ENCODE results near the gene CDHR3.

CDHR3 gene

GRCh38 chr7:105972276-105972675 lies 9.2 kb downstream of the CDHR3 start:
- Histone ChIP-seq H4K8ac (ENCODE audit: low read depth, low read length) (no peak overlapping the region), H2AK5ac (ENCODE audit: low read depth, low read length) (no peak overlapping the region), H3K9ac (ENCODE audit: low read depth, low read length, poor library complexity) (no peak overlapping the region), H2BK15ac (ENCODE audit: low read length) (no peak overlapping the region), H4K91ac (ENCODE audit: low read depth, low read length, poor library complexity) (no peak overlapping the region), H3K27ac (replicated peaks; ENCODE audit: low read length) (no peak overlapping the region), H2BK12ac (ENCODE audit: low read length) (no peak overlapping the region), H3K27me3 (ENCODE audit: control insufficient read depth in 3 of 3, insufficient read depth in 3 of 3, low read depth in 1 of 3, low read length in 3 of 3) (no peaks in the 10 kb centered on the region), H3K9me3 (replicated peaks in 1 of 2; ENCODE audit: control insufficient read depth in 2 of 2, insufficient read depth in 1 of 2, low read depth in 1 of 2, low read length in 2 of 2) (no peaks in the 10 kb centered on the region), H3K18ac (ENCODE audit: low read length) (no peak overlapping the region), H2AFZ (ENCODE audit: low read length) (no peak overlapping the region), H2BK120ac (ENCODE audit: low read depth, low read length) (no peak overlapping the region), H3K14ac (ENCODE audit: low read length) (no peak overlapping the region), H3K4me1 (ENCODE audit: control insufficient read depth in 2 of 2, insufficient read depth in 1 of 2, low read depth in 1 of 2, low read length in 2 of 2) (no peaks in the 10 kb centered on the region), H3K79me1 (ENCODE audit: low read depth, low read length) (no peaks in the 10 kb centered on the region), H3K23ac (ENCODE audit: low read depth, low read length, poor library complexity) (no peak overlapping the region), H3K4ac (ENCODE audit: low read length) (no peak overlapping the region), H3K36me3 (replicated peaks in 1 of 2; ENCODE audit: control insufficient read depth in 2 of 2, insufficient read depth in 2 of 2, low read length in 2 of 2) (no peaks in the 10 kb centered on the region), H3K4me3 (ENCODE audit: low read length in 2 of 2) (no peak overlapping the region), H2BK5ac (ENCODE audit: low read length) (no peak overlapping the region), H3K4me2 (ENCODE audit: insufficient read depth, low read length, poor library complexity, severe bottlenecking) (no peak overlapping the region)
- DNase-seq (ENCODE audit: low spot score) = no peak
- WGBS, 2 donors (ENCODE audit: extremely low coverage in 2 of 2, insufficient read length in 2 of 2, insufficient replicate concordance in 1 of 2) = no CpG with 5 or more reads among the region's 4 CpGs

- no peak overlapping the region for H3K4me3 ChIP-seq (ENCODE audit: low read length in 2 of 2)
- no peaks in the 10 kb centered on the region for H3K79me1 ChIP-seq (ENCODE audit: low read depth, low read length)
- H3K9me3 ChIP-seq (replicated peaks in 1 of 2; ENCODE audit: control insufficient read depth in 2 of 2, insufficient read depth in 1 of 2, low read depth in 1 of 2, low read length in 2 of 2) = no peaks in the 10 kb centered on the region
- DNase-seq (ENCODE audit: low spot score) = no peak
- H3K23ac ChIP-seq (ENCODE audit: low read depth, low read length, poor library complexity) = no peak overlapping the region
- H2BK15ac ChIP-seq (ENCODE audit: low read length) = no peak overlapping the region
- no peaks in the 10 kb centered on the region for H3K36me3 ChIP-seq (replicated peaks in 1 of 2; ENCODE audit: control insufficient read depth in 2 of 2, insufficient read depth in 2 of 2, low read length in 2 of 2)
- H3K18ac ChIP-seq (ENCODE audit: low read length) = no peak overlapping the region
- no peak overlapping the region for H3K27ac ChIP-seq (replicated peaks; ENCODE audit: low read length)
- H3K27me3 ChIP-seq (ENCODE audit: control insufficient read depth in 3 of 3, insufficient read depth in 3 of 3, low read depth in 1 of 3, low read length in 3 of 3) = no peaks in the 10 kb centered on the region
- H2BK5ac ChIP-seq (ENCODE audit: low read length) = no peak overlapping the region
- no peak overlapping the region for H3K14ac ChIP-seq (ENCODE audit: low read length)
- H3K4me1 ChIP-seq (ENCODE audit: control insufficient read depth in 2 of 2, insufficient read depth in 1 of 2, low read depth in 1 of 2, low read length in 2 of 2) = no peaks in the 10 kb centered on the region
- no peak overlapping the region for H3K4ac ChIP-seq (ENCODE audit: low read length)
- H3K4me2 ChIP-seq (ENCODE audit: insufficient read depth, low read length, poor library complexity, severe bottlenecking) = no peak overlapping the region
- H3K9ac ChIP-seq (ENCODE audit: low read depth, low read length, poor library complexity) = no peak overlapping the region
- no peak overlapping the region for H4K91ac ChIP-seq (ENCODE audit: low read depth, low read length, poor library complexity)
- WGBS, 2 donors (ENCODE audit: extremely low coverage in 2 of 2, insufficient read length in 2 of 2, insufficient replicate concordance in 1 of 2) = no CpG with 5 or more reads among the region's 5 CpGs
- H2BK120ac ChIP-seq (ENCODE audit: low read depth, low read length) = no peak overlapping the region
- no peak overlapping the region for H2AFZ ChIP-seq (ENCODE audit: low read length)
- no peak overlapping the region for H4K8ac ChIP-seq (ENCODE audit: low read depth, low read length)
- H2AK5ac ChIP-seq (ENCODE audit: low read depth, low read length) = no peak overlapping the region
- no peak overlapping the region for H2BK12ac ChIP-seq (ENCODE audit: low read length)
These were observed 11.4 kb downstream of the CDHR3 start for GRCh38 chr7:105974471-105974870.

- H2BK5ac ChIP-seq (ENCODE audit: low read length) = no peak overlapping the region
These were observed 12.8 kb downstream of the CDHR3 start for GRCh38 chr7:105975770-105976417.

GRCh38 chr7:105976868-105977267 lies 13.8 kb downstream of the CDHR3 start:
- H2BK12ac ChIP-seq (ENCODE audit: low read length) = no peak overlapping the region
- no peak overlapping the region for H2BK120ac ChIP-seq (ENCODE audit: low read depth, low read length)
- H3K79me1 ChIP-seq (ENCODE audit: low read depth, low read length) = no peaks in the 10 kb centered on the region
- no peak overlapping the region for H2AK5ac ChIP-seq (ENCODE audit: low read depth, low read length)
- WGBS, 2 donors (ENCODE audit: extremely low coverage in 2 of 2, insufficient read length in 2 of 2, insufficient replicate concordance in 1 of 2) = no CpG with 5 or more reads among the region's 4 CpGs
- no peak overlapping the region for H2BK5ac ChIP-seq (ENCODE audit: low read length)
- no peaks in the 10 kb centered on the region for H3K9me3 ChIP-seq (replicated peaks in 1 of 2; ENCODE audit: control insufficient read depth in 2 of 2, insufficient read depth in 1 of 2, low read depth in 1 of 2, low read length in 2 of 2)
- no peak overlapping the region for H3K4me3 ChIP-seq (ENCODE audit: low read length in 2 of 2)
- no peak overlapping the region for H3K9ac ChIP-seq (ENCODE audit: low read depth, low read length, poor library complexity)
- no peaks in the 10 kb centered on the region for H3K36me3 ChIP-seq (replicated peaks in 1 of 2; ENCODE audit: control insufficient read depth in 2 of 2, insufficient read depth in 2 of 2, low read length in 2 of 2)
- no peaks in the 10 kb centered on the region for H3K27me3 ChIP-seq (ENCODE audit: control insufficient read depth in 3 of 3, insufficient read depth in 3 of 3, low read depth in 1 of 3, low read length in 3 of 3)
- no peak overlapping the region for H4K8ac ChIP-seq (ENCODE audit: low read depth, low read length)
- H3K4me1 ChIP-seq (ENCODE audit: control insufficient read depth in 2 of 2, insufficient read depth in 1 of 2, low read depth in 1 of 2, low read length in 2 of 2) = no peaks in the 10 kb centered on the region
- no peak overlapping the region for H2AFZ ChIP-seq (ENCODE audit: low read length)
- H3K23ac ChIP-seq (ENCODE audit: low read depth, low read length, poor library complexity) = no peak overlapping the region
- no peak for DNase-seq (ENCODE audit: low spot score)
- no peak overlapping the region for H4K91ac ChIP-seq (ENCODE audit: low read depth, low read length, poor library complexity)
- H3K4me2 ChIP-seq (ENCODE audit: insufficient read depth, low read length, poor library complexity, severe bottlenecking) = no peak overlapping the region
- H2BK15ac ChIP-seq (ENCODE audit: low read length) = no peak overlapping the region
- H3K27ac ChIP-seq (replicated peaks; ENCODE audit: low read length) = no peak overlapping the region
- H3K4ac ChIP-seq (ENCODE audit: low read length) = no peak overlapping the region
- H3K18ac ChIP-seq (ENCODE audit: low read length) = no peak overlapping the region
- no peak overlapping the region for H3K14ac ChIP-seq (ENCODE audit: low read length)

More at GRCh38 chr7:105975770-105976417, 12.8 kb downstream of the CDHR3 start:
- no peak overlapping the region for H2BK12ac ChIP-seq (ENCODE audit: low read length)
- H3K4me3 ChIP-seq (ENCODE audit: low read length in 2 of 2) = no peak overlapping the region
- peak overlapping the region; percentile 27 for H3K14ac ChIP-seq (ENCODE audit: low read length)
- no peak overlapping the region for H3K27ac ChIP-seq (replicated peaks; ENCODE audit: low read length)
- H2BK120ac ChIP-seq (ENCODE audit: low read depth, low read length) = no peak overlapping the region
- WGBS, 2 donors (ENCODE audit: extremely low coverage in 2 of 2, insufficient read length in 2 of 2, insufficient replicate concordance in 1 of 2) = no CpG with 5 or more reads among the region's 8 CpGs
- no peaks in the 10 kb centered on the region for H3K4me1 ChIP-seq (ENCODE audit: control insufficient read depth in 2 of 2, insufficient read depth in 1 of 2, low read depth in 1 of 2, low read length in 2 of 2)
- H3K27me3 ChIP-seq (ENCODE audit: control insufficient read depth in 3 of 3, insufficient read depth in 3 of 3, low read depth in 1 of 3, low read length in 3 of 3) = no peaks in the 10 kb centered on the region
- H3K79me1 ChIP-seq (ENCODE audit: low read depth, low read length) = no peaks in the 10 kb centered on the region
- no peak overlapping the region for H3K4me2 ChIP-seq (ENCODE audit: insufficient read depth, low read length, poor library complexity, severe bottlenecking)
- no peak overlapping the region for H2AFZ ChIP-seq (ENCODE audit: low read length)
- H3K4ac ChIP-seq (ENCODE audit: low read length) = no peak overlapping the region
- H4K8ac ChIP-seq (ENCODE audit: low read depth, low read length) = no peak overlapping the region
- H2AK5ac ChIP-seq (ENCODE audit: low read depth, low read length) = no peak overlapping the region
- H2BK15ac ChIP-seq (ENCODE audit: low read length) = no peak overlapping the region
- no peak overlapping the region for H3K18ac ChIP-seq (ENCODE audit: low read length)
- no peaks in the 10 kb centered on the region for H3K36me3 ChIP-seq (replicated peaks in 1 of 2; ENCODE audit: control insufficient read depth in 2 of 2, insufficient read depth in 2 of 2, low read length in 2 of 2)
- DNase-seq (ENCODE audit: low spot score) = no peak
- no peaks in the 10 kb centered on the region for H3K9me3 ChIP-seq (replicated peaks in 1 of 2; ENCODE audit: control insufficient read depth in 2 of 2, insufficient read depth in 1 of 2, low read depth in 1 of 2, low read length in 2 of 2)
- H3K9ac ChIP-seq (ENCODE audit: low read depth, low read length, poor library complexity) = no peak overlapping the region
- H4K91ac ChIP-seq (ENCODE audit: low read depth, low read length, poor library complexity) = no peak overlapping the region
- no peak overlapping the region for H3K23ac ChIP-seq (ENCODE audit: low read depth, low read length, poor library complexity)
